A549 (cell line): ENCODE results near the gene PRX.

Experiments used
- CTCF ChIP-seq: fragments of >200 bp; sonication (Bioruptor Twin); formaldehyde crosslinking; IDR thresholded peaks from 3 replicates; pipeline ENCODE4 v1.5.1; 2016
- EHMT2 ChIP-seq: fragments of 200-600 bp; sonication (generic); IDR thresholded peaks from 2 replicates; pipeline ENCODE4 v1.6.1; 2016; ENCODE audit warnings: antibody characterized with exemption, low read depth, mild to moderate bottlenecking, moderate library complexity
- ESRRA ChIP-seq: fragments of 150-350 bp; IDR thresholded peaks from 2 replicates; pipeline ENCODE4 v1.6.1; 2014; ENCODE audit warnings: mild to moderate bottlenecking, low read length, borderline replicate concordance
- GATA3 ChIP-seq: IDR thresholded peaks from 2 replicates; pipeline ENCODE4 v1.6.1; 2012; ENCODE audit warnings: borderline replicate concordance
- HDAC2 ChIP-seq: fragments of 200-600 bp; sonication (generic); IDR thresholded peaks from 2 replicates; pipeline ENCODE4 v1.6.1; 2016
- NR3C1 ChIP-seq: fragments of >200 bp; sonication (Bioruptor Twin); formaldehyde crosslinking; IDR thresholded peaks from 3 replicates; pipeline ENCODE4 v1.6.1; 2017
- POLR2A ChIP-seq: IDR thresholded peaks from 2 replicates; pipeline ENCODE4 v1.6.1; 2012; ENCODE audit warnings: mild to moderate bottlenecking, low read length
- RAD21 ChIP-seq, 2 experiments: fragments of >200 bp in 1 of 2; sonication (Bioruptor Twin) in 1 of 2; formaldehyde crosslinking in 1 of 2; IDR thresholded peaks in 1 of 2; conservative IDR thresholded peaks in 1 of 2; 2 replicates in 1 of 2; 3 replicates in 1 of 2; pipeline ENCODE4 v1.6.1; 2012 to 2018; ENCODE audit warnings: inconsistent platforms in 1 of 2
- RCOR1 ChIP-seq: fragments of 150-350 bp; IDR thresholded peaks from 2 replicates; pipeline ENCODE4 v1.6.1; 2014; ENCODE audit warnings: antibody characterized with exemption, low read length, low read depth
- TF ChIP-seq, protein P1 (sequence below): fragments of 200-600 bp; sonication (generic); IDR thresholded peaks from 2 replicates; pipeline ENCODE4 v1.6.1; 2016; ENCODE audit warnings: antibody characterized with exemption, mild to moderate bottlenecking, moderate library complexity
- TF ChIP-seq, protein P2 (sequence below): IDR thresholded peaks from 2 replicates; pipeline ENCODE4 v1.6.1; 2012

DNA sequence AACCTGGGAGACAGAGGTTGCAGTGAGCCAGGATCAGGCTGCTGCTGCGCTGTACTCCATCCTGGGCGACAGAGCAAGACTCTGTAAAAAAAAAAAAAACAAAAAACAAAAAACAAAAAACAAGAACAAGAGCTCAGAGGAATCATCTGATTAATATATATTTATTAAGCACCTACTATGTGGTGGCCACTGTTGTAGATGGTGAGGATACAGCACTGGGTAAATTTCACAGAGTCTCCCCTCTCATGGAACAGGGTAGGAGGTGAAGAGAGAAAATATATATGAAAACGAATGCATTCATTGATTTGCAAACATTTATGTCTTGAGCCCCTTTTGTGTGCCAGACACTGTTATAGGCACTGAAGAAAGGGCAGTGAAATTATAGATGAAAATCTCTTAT lies 18.5 kb upstream of the PRX start:
- TF ChIP-seq CTCF (no peak), EHMT2 (no peak), RCOR1 (no peak), RAD21 (conservative IDR thresholded peaks at IDR 0.05 in 1 of 2, IDR thresholded peaks at IDR 0.05 in 1 of 2) (no peak), POLR2A (no peak), GATA3 (no peak), HDAC2 (no peak), NR3C1 (no peak), ESRRA (no peak)
- TF ChIP-seq, protein P1, sequence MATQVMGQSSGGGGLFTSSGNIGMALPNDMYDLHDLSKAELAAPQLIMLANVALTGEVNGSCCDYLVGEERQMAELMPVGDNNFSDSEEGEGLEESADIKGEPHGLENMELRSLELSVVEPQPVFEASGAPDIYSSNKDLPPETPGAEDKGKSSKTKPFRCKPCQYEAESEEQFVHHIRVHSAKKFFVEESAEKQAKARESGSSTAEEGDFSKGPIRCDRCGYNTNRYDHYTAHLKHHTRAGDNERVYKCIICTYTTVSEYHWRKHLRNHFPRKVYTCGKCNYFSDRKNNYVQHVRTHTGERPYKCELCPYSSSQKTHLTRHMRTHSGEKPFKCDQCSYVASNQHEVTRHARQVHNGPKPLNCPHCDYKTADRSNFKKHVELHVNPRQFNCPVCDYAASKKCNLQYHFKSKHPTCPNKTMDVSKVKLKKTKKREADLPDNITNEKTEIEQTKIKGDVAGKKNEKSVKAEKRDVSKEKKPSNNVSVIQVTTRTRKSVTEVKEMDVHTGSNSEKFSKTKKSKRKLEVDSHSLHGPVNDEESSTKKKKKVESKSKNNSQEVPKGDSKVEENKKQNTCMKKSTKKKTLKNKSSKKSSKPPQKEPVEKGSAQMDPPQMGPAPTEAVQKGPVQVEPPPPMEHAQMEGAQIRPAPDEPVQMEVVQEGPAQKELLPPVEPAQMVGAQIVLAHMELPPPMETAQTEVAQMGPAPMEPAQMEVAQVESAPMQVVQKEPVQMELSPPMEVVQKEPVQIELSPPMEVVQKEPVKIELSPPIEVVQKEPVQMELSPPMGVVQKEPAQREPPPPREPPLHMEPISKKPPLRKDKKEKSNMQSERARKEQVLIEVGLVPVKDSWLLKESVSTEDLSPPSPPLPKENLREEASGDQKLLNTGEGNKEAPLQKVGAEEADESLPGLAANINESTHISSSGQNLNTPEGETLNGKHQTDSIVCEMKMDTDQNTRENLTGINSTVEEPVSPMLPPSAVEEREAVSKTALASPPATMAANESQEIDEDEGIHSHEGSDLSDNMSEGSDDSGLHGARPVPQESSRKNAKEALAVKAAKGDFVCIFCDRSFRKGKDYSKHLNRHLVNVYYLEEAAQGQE, result no peak
- TF ChIP-seq, protein P2, sequence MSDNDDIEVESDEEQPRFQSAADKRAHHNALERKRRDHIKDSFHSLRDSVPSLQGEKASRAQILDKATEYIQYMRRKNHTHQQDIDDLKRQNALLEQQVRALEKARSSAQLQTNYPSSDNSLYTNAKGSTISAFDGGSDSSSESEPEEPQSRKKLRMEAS, result no peak
